ENCODE data around the gene WDFY4.

- TF ChIP-seq CTCF (IDR thresholded peaks at IDR 0.05): no peak
- TF ChIP-seq POLR2A (IDR thresholded peaks at IDR 0.05): no peak
- TF ChIP-seq EP300 (IDR thresholded peaks at IDR 0.05): no peak
Observed at GRCh38 chr10:48821692-48822091, 137.0 kb downstream of the WDFY4 start.
